K562 (cell line): ENCODE measurements around the gene GCKR. TPM values are rescaled to one million over a fixed set of nuclear protein-coding genes. Genes with fewer than 3 reads are reported as not detected.

ENCODE experiments used
- E2F4 ChIP-seq: sonication (generic); formaldehyde crosslinking; IDR thresholded peaks from 2 replicates; pipeline ENCODE4 v1.8.0; 2022; ENCODE audit warnings: mild to moderate bottlenecking, low read depth, missing genetic modification reagents
- ERF ChIP-seq: fragments of 450-650 bp; formaldehyde crosslinking; IDR thresholded peaks from 2 replicates; pipeline ENCODE4 v1.4.0; 2020; ENCODE audit warnings: mild to moderate bottlenecking, mixed read lengths
- HDAC2 ChIP-seq: fragments of 450-650 bp; IDR thresholded peaks from 2 replicates; pipeline ENCODE4 v1.6.1; 2016; ENCODE audit warnings: mild to moderate bottlenecking
- ILK ChIP-seq: fragments of 450-650 bp; IDR thresholded peaks from 2 replicates; pipeline ENCODE4 v1.6.1; 2016; ENCODE audit warnings: missing genetic modification characterization, low read depth, mild to moderate bottlenecking, missing compliant biosample characterization, moderate library complexity, borderline replicate concordance
- MTF1 ChIP-seq: fragments of 250-450 bp; sonication (Bioruptor Pico); IDR thresholded peaks from 2 replicates; pipeline ENCODE4 v1.9.0; 2021; ENCODE audit warnings: moderate library complexity, mild to moderate bottlenecking, inconsistent platforms, borderline replicate concordance
- SREBF2 ChIP-seq: sonication (generic); formaldehyde crosslinking; IDR thresholded peaks from 2 replicates; pipeline ENCODE4 v1.4.0; 2020; ENCODE audit warnings: mild to moderate bottlenecking, missing genetic modification reagents
- XRCC5 ChIP-seq: fragments of 200-400 bp; formaldehyde crosslinking; IDR thresholded peaks from 2 replicates; pipeline ENCODE4 v1.6.1; 2017; ENCODE audit warnings: low read depth, mild to moderate bottlenecking, low read length
- ZBTB11 ChIP-seq, 3 experiments: fragments of 200-800 bp in 1 of 3; fragments of 250-450 bp in 1 of 3; fragments of 450-650 bp in 1 of 3; sonication (Bioruptor Pico) in 1 of 3; sonication (Bioruptor generic) in 1 of 3; formaldehyde crosslinking in 1 of 3; IDR thresholded peaks; 2 replicates each; pipeline versions ENCODE4 v1.6.1 to v1.8.0; 2016 to 2022; ENCODE audit warnings: mild to moderate bottlenecking in 2 of 3, missing genetic modification characterization in 2 of 3, missing compliant biosample characterization in 1 of 3, moderate library complexity in 1 of 3
- ZNF445 ChIP-seq: fragments of 250-450 bp; sonication (Bioruptor Pico); IDR thresholded peaks from 2 replicates; pipeline ENCODE4 v1.4.0; 2020; ENCODE audit warnings: low read depth, mild to moderate bottlenecking, moderate library complexity
- polyA plus RNA-seq, 8 experiments: library from polyadenylated mRNA; depleted of rRNA in 4 of 8; stranded (reverse) in 5 of 8; unstranded in 3 of 8; fragments of >200 nt; fragmentation: Nextera tagmentation in 2 of 8; fragmentation: Illumina TruSeq in 1 of 8; extraction: Ambion mirVana in 2 of 8; extraction: Trizol in 1 of 8; gene quantifications; 2 replicates each; pipeline versions ENCODE4 v1.2.1 to v1.2.3, GENCODE V29; 2011 to 2014; ENCODE audit warnings: inconsistent platforms in 1 of 8, missing spikeins in 1 of 8
- total RNA-seq, 7 experiments: library from RNA; depleted of rRNA in 6 of 7; stranded (reverse); fragments of >200 nt in 6 of 7; fragmentation: Illumina TruSeq in 2 of 7; extraction: Trizol in 2 of 7; gene quantifications; 2 replicates each; pipeline versions ENCODE4 v1.2.1 to v1.2.3, GENCODE V29; 2011 to 2021; ENCODE audit warnings: low replicate concordance in 1 of 7
- TF ChIP-seq, protein P1 (sequence below): IDR thresholded peaks from 3 replicates; pipeline ENCODE4 v1.6.1; 2011; ENCODE audit warnings: borderline replicate concordance, mild to moderate bottlenecking, moderate library complexity; ENCODE audit not compliant: insufficient read length; ENCODE audit errors: extremely low read depth

The GCKR gene
- total and polyA plus RNA-seq, 9 of the 15 experiments (the other 6 are each of a cell fraction or from before 2014, with no cell fraction given), result 0.28 to 0.79 (median 0.50) TPM; not detected in 1

- TF ChIP-seq ZBTB11 (CRISPR knock-in tag; IDR thresholded peaks at IDR 0.05), result no peak
- no peak for TF ChIP-seq XRCC5
- TF ChIP-seq SREBF2 (CRISPR knock-in tag), result no peak
- TF ChIP-seq ZNF445 (CRISPR knock-in tag), result no peak
- no peak for TF ChIP-seq MTF1 (CRISPR knock-in tag)
- no peak for TF ChIP-seq ERF (CRISPR knock-in tag)
- TF ChIP-seq, protein P1, sequence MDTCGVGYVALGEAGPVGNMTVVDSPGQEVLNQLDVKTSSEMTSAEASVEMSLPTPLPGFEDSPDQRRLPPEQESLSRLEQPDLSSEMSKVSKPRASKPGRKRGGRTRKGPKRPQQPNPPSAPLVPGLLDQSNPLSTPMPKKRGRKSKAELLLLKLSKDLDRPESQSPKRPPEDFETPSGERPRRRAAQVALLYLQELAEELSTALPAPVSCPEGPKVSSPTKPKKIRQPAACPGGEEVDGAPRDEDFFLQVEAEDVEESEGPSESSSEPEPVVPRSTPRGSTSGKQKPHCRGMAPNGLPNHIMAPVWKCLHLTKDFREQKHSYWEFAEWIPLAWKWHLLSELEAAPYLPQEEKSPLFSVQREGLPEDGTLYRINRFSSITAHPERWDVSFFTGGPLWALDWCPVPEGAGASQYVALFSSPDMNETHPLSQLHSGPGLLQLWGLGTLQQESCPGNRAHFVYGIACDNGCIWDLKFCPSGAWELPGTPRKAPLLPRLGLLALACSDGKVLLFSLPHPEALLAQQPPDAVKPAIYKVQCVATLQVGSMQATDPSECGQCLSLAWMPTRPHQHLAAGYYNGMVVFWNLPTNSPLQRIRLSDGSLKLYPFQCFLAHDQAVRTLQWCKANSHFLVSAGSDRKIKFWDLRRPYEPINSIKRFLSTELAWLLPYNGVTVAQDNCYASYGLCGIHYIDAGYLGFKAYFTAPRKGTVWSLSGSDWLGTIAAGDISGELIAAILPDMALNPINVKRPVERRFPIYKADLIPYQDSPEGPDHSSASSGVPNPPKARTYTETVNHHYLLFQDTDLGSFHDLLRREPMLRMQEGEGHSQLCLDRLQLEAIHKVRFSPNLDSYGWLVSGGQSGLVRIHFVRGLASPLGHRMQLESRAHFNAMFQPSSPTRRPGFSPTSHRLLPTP, result no peak
- TF ChIP-seq HDAC2, result no peak
- no peak for TF ChIP-seq E2F4 (CRISPR knock-in tag)
- TF ChIP-seq ILK (tag), result no peak
Measured at GRCh38 chr2:27506587-27506986, 9.9 kb downstream of the GCKR start (continued).
